GM20000 (cell line): ENCODE measurements around the gene PTPRH.

Experiments used
- DNase-seq: peaks from one replicate; pipeline ENCODE4 v3.0.0; 2012; ENCODE audit warnings: low spot score
- CTCF ChIP-seq: IDR thresholded peaks from 2 replicates; pipeline ENCODE4 v1.5.1; 2012; ENCODE audit warnings: mild to moderate bottlenecking, control low read depth; ENCODE audit errors: extremely low read depth, missing control alignments

Gene PTPRH

GRCh38 chr19:55232286-55232602 is 22.9 kb upstream of the PTPRH start:
- no peak for DNase-seq
- TF ChIP-seq CTCF, result no peak

- TF ChIP-seq CTCF, result no peak
- DNase-seq, result no peak
Observed at GRCh38 chr19:55231391-55232285, 22.3 kb upstream of the PTPRH start.

- TF ChIP-seq CTCF, result no peak
Observed at GRCh38 chr19:55230780-55231179, 21.5 kb upstream of the PTPRH start.

GRCh38 chr19:55230329-55230728 is 21.0 kb upstream of the PTPRH start:
- no peak for DNase-seq
- no peak for TF ChIP-seq CTCF

More at GRCh38 chr19:55230780-55231179, 21.5 kb upstream of the PTPRH start:
- no peak for DNase-seq

GRCh38 chr19:55229789-55230182 is 20.5 kb upstream of the PTPRH start:
- no peak for DNase-seq
- TF ChIP-seq CTCF, result no peak

GRCh38 chr19:55229145-55229788 is 20.0 kb upstream of the PTPRH start:
- no peak for DNase-seq

More at GRCh38 chr19:55229145-55229788, 20.0 kb upstream of the PTPRH start:
- TF ChIP-seq CTCF, result no peak
